Measurements from ENCODE around the gene ZDHHC4. TPM values are rescaled to one million over a fixed set of nuclear protein-coding genes. Genes with fewer than 3 reads are reported as not detected.
A peak's percentile ranks its signal among the peaks of the same experiment; 100 is the strongest.

The ZDHHC4 gene
- total and polyA plus RNA-seq, 2 of the 13 experiments (the other 11 are each of a cell fraction or from before 2014, with no cell fraction given) = 83.2 to 188 TPM

- TF ChIP-seq ZFP37 (CRISPR knock-in tag; IDR thresholded peaks at IDR 0.05; ENCODE audit: borderline replicate concordance) = no peak
- TF ChIP-seq DR1 (CRISPR knock-in tag; IDR thresholded peaks at IDR 0.05) = no peak
- no peak for TF ChIP-seq AGO1 (IDR thresholded peaks at IDR 0.05; ENCODE audit: low read depth, low read length, poor library complexity, severe bottlenecking)
- TF ChIP-seq ZNF230 (CRISPR knock-in tag; IDR thresholded peaks at IDR 0.05) = no peak
- TF ChIP-seq CERS6 (CRISPR knock-in tag; IDR thresholded peaks at IDR 0.05) = no peak
- peak; percentile 46; the same call in 1 of the 2 replicates for TF ChIP-seq TARDBP (CRISPR knock-in tag; IDR thresholded peaks at IDR 0.05)
- no peak for TF ChIP-seq ZBTB2 (CRISPR knock-in tag; IDR thresholded peaks at IDR 0.05; ENCODE audit: low read depth)
- no peak for TF ChIP-seq HOXD1 (CRISPR knock-in tag; IDR thresholded peaks at IDR 0.05)
- no peak for TF ChIP-seq ZNF788 (CRISPR knock-in tag; IDR thresholded peaks at IDR 0.05; ENCODE audit: borderline replicate concordance)
- TF ChIP-seq TEAD3 (CRISPR knock-in tag; optimal IDR thresholded peaks at IDR 0.05; ENCODE audit: borderline replicate concordance) = peak; percentile 31
- TF ChIP-seq ZIK1 (CRISPR knock-in tag; IDR thresholded peaks at IDR 0.05; ENCODE audit: borderline replicate concordance, low read depth) = no peak
- TF ChIP-seq SRSF1 (optimal IDR thresholded peaks at IDR 0.05; ENCODE audit: low read depth, low read length) = no peak
- peak; percentile 62 for TF ChIP-seq SALL1 (CRISPR knock-in tag; IDR thresholded peaks at IDR 0.05)
- TF ChIP-seq ZNF550 (CRISPR knock-in tag; IDR thresholded peaks at IDR 0.05; ENCODE audit: borderline replicate concordance) = no peak
- TF ChIP-seq THAP11 (CRISPR knock-in tag; IDR thresholded peaks at IDR 0.05) = no peak
- TF ChIP-seq HOXA3 (CRISPR knock-in tag; IDR thresholded peaks at IDR 0.05) = peak; percentile 22; the same call in 1 of the 2 replicates
- TF ChIP-seq YEATS4 (CRISPR knock-in tag; IDR thresholded peaks at IDR 0.05; ENCODE audit: borderline replicate concordance) = no peak
- TF ChIP-seq ZNF746 (CRISPR knock-in tag; IDR thresholded peaks at IDR 0.05) = no peak
- no peak for TF ChIP-seq ZNF205 (CRISPR knock-in tag; IDR thresholded peaks at IDR 0.05)
- TF ChIP-seq, protein P1, sequence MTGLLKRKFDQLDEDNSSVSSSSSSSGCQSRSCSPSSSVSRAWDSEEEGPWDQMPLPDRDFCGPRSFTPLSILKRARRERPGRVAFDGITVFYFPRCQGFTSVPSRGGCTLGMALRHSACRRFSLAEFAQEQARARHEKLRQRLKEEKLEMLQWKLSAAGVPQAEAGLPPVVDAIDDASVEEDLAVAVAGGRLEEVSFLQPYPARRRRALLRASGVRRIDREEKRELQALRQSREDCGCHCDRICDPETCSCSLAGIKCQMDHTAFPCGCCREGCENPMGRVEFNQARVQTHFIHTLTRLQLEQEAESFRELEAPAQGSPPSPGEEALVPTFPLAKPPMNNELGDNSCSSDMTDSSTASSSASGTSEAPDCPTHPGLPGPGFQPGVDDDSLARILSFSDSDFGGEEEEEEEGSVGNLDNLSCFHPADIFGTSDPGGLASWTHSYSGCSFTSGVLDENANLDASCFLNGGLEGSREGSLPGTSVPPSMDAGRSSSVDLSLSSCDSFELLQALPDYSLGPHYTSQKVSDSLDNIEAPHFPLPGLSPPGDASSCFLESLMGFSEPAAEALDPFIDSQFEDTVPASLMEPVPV (CRISPR knock-in tag; IDR thresholded peaks at IDR 0.05) = no peak
- TF ChIP-seq SIN3A (IDR thresholded peaks at IDR 0.05; ENCODE audit: borderline replicate concordance, low read depth, low read length) = no peak
- TF ChIP-seq RCOR2 (CRISPR knock-in tag; IDR thresholded peaks at IDR 0.05) = no peak
- TF ChIP-seq, protein P2, sequence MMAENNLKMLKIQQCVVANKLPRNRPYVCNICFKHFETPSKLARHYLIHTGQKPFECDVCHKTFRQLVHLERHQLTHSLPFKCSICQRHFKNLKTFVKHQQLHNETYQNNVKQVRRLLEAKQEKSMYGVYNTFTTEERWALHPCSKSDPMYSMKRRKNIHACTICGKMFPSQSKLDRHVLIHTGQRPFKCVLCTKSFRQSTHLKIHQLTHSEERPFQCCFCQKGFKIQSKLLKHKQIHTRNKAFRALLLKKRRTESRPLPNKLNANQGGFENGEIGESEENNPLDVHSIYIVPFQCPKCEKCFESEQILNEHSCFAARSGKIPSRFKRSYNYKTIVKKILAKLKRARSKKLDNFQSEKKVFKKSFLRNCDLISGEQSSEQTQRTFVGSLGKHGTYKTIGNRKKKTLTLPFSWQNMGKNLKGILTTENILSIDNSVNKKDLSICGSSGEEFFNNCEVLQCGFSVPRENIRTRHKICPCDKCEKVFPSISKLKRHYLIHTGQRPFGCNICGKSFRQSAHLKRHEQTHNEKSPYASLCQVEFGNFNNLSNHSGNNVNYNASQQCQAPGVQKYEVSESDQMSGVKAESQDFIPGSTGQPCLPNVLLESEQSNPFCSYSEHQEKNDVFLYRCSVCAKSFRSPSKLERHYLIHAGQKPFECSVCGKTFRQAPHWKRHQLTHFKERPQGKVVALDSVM (CRISPR knock-in tag; IDR thresholded peaks at IDR 0.05) = peak; percentile 99
- no peak for TF ChIP-seq PTBP1 (IDR thresholded peaks at IDR 0.05; ENCODE audit: low read depth, low read length, poor library complexity, severe bottlenecking)
- TF ChIP-seq SATB2 (CRISPR knock-in tag; IDR thresholded peaks at IDR 0.05) = no peak
- TF ChIP-seq CEBPG (CRISPR knock-in tag; IDR thresholded peaks at IDR 0.05) = no peak
Observed at GRCh38 chr7:6571160-6571779, 6.0 kb upstream of the ZDHHC4 start (continued).
